ENCODE results near the gene ECT2L.
A peak's percentile ranks its signal among the peaks of the same experiment; 100 is the strongest.

ECT2L gene, protein sequence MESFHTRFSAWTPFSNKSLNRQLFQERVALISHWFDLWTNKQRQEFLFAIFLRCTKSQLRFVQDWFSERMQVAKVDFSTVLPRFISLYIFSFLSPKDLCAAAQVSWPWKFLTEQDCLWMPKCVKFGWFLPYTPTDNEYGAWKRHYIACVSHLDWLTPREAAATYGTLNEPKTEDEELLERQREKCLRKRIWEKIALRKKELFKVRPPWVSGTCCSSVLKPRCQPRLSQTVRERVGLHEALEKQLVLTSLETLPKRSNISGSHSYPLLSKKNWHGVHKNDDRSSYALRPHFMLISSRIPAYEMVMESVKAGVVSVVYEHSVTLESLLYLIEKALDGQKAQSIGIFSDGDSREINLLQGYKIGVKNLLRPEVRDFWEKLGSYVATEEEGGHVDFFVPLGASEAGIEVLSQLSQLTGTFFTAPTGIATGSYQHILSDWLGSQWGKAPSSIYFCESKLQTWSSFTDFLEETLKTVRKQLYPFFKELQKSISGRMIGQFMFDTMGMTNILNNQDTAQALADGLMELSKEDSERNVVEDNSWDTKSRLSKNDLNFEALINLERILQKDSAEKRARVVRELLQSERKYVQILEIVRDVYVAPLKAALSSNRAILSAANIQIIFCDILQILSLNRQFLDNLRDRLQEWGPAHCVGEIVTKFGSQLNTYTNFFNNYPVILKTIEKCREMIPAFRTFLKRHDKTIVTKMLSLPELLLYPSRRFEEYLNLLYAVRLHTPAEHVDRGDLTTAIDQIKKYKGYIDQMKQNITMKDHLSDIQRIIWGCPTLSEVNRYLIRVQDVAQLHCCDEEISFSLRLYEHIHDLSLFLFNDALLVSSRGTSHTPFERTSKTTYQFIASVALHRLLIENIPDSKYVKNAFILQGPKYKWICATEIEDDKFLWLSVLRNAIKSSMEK

GRCh38 chr6:138795809-138796603, at the start of gene ECT2L:
TSS of gene ECT2L (plus strand) at chr6:138796087. CDS start at chr6:138813275, 17,188 bp downstream.
- DNase-seq (ENCODE audit: low read depth) = no peak

- DNase-seq (ENCODE audit: low read depth) = no peak
Measured at GRCh38 chr6:138752017-138752416, 43.9 kb upstream of the ECT2L start.

DNA sequence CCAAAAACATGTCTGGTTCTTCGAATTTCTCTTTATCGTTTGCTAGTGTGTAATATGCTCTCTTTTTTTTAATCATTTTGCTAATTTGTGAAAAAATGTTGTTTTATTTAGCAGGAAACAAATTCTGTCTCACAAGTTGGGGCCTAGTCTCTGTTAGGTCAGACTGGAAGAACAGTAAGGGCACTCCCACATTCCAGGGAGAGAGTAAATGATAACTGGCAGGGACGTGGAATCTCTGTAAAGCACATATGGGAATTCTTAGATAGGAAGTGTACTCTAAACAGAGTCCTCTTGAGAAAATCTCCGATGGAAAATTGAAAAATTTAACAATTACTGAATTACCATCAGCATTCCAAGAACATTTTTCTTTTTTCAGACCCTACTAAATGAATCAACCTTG, 38.8 kb upstream of the ECT2L start:
- no peak for DNase-seq (ENCODE audit: low read depth)

GRCh38 chr6:138765896-138766655, 29.8 kb upstream of the ECT2L start:
- DNase-seq (ENCODE audit: low read depth) = peak; percentile 6

DNA sequence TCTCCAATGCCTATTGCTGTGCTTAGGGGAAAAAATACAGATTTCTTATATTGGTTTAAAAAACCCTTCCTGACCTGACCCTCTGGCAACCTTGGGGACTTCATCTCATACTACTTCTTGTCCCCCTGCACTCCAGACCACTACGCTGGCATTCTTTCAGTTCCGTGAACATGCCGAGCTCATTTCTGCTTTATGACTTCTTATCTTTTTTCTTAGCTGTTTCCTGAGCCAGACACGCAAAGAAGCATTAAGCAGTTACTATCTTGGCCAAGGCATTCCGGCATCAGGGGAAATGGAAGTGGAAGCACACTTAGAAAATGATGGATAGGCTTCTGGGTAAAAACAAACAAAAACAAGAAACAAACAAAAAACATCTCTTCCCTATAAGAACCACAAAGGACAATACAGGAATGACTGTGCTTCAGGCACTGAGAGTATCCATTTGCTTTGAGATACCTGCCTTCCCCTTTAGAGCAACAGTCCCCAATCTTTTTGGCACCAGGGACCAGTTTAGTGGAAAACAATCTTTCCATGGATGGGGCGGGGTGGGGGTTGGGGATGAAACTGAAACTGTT, 26.7 kb upstream of the ECT2L start:
- no peak for DNase-seq (ENCODE audit: low read depth)

GRCh38 chr6:138772596-138773176, 23.2 kb upstream of the ECT2L start:
- DNase-seq (ENCODE audit: low read depth) = no peak

- peak; percentile 94 for DNase-seq (ENCODE audit: low read depth)
Measured at GRCh38 chr6:138773177-138774091, 22.5 kb upstream of the ECT2L start, which contains the start of gene CCDC28A. TSS of gene CCDC28A (plus strand) at chr6:138773769. CDS start at chr6:138776121, 2,352 bp downstream.

DNA sequence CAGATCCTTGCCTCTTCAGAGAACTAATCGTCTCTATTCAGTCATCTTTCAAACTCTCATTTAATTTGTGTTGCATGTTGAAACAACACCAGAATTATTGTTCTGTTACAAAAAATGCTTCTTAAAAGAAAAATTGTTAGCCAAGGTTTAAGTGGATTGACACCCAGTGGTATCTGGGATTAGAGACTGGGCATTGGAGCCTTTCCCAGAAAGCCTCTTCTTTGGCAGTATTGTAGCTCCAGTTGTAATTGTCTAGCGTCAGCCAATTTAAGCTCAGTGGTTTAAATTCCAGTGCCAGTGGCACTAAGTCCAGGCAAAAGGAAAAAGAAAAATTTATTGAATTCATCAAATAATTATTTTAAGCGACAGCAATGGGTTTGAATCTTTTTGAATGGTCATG, 21.5 kb upstream of the ECT2L start:
- DNase-seq (ENCODE audit: low read depth) = no peak

DNA sequence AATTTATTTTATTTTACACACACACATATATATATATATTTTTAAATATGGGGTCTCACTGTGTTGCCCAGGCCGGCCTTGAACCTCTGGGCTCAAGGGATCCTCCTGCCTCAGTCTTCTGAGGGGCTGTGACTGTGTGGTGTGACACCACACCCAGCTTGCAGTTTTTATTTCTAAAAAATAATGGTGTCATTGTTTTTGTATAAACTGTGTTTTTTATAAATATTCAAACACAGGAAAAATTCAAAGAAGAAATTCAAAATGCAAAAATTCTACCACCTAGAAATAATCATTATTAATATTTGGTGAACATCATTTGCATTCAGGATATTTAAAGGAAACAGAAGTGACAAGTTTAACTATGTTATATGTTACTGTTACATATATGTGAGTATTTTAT, 19.2 kb upstream of the ECT2L start:
- no peak for DNase-seq (ENCODE audit: low read depth)

DNA sequence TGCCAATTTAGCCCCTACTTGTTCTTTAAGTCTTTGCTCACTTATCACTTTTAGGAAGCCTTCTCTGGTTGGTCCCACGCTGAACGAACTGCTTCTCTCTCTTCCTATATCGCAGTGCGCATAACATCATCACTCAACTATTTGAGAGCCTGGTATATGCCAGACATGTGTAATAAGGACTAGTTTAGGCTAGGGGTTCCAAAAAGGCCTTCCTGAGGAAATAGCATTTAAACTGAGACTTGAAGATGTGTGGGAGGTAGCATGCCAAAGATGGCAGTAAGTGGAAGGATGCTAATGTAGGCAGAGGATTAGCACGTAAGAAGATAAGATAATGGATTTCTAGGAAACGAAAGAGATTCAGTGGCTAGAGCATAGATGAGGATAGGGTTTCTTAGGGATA, 17.6 kb upstream of the ECT2L start:
- DNase-seq (ENCODE audit: low read depth) = no peak

GRCh38 chr6:138782243-138782642, 13.6 kb upstream of the ECT2L start:
- DNase-seq (ENCODE audit: low read depth) = no peak

- DNase-seq (ENCODE audit: low read depth) = no peak
Measured at GRCh38 chr6:138785079-138785478, 10.8 kb upstream of the ECT2L start.

GRCh38 chr6:138785980-138786379, 9.9 kb upstream of the ECT2L start:
- no peak for DNase-seq (ENCODE audit: low read depth)

GRCh38 chr6:138787138-138787537, 8.7 kb upstream of the ECT2L start:
- DNase-seq (ENCODE audit: low read depth) = no peak

- no peak for DNase-seq (ENCODE audit: low read depth)
Measured at GRCh38 chr6:138796771-138797170, 884 bp downstream of the ECT2L start.

GRCh38 chr6:138797806-138798446, 2.0 kb downstream of the ECT2L start:
- no peak for DNase-seq (ENCODE audit: low read depth)

DNA sequence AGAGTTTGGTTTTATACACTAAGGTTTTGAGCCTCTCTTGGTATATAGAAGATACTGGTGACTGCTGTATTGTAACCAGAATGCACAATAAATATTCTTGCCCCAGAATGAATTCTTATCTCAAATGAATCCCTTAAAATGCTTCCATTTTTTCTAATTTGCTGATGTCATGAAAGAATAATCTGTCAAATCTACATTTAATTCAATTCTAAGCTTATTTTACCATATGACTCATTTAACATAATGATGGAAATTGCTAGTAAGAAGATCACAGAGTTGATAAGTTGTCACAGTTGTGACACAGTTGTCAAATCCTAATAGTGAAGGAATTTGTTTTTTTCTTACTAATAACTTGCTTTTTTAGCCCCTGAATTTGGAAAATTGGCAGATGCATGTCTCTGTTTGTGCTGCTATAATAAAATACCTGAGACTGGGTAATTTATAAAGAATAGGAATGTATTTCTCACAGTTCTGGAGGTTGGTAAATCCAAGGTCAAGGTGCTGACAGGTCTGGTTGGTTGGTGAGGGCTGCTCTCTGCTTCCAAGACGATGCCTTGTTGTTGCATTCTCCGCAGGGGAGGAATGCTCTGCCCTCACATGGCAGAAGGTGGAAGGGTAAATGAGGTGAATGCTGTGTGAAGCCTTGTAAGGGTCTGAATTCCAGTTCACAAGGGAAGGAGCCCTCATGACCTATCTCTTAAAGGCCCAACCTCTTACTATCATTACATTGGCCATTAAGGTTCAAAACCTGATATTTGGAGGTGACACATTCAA, 4.7 kb downstream of the ECT2L start:
- no peak for DNase-seq (ENCODE audit: low read depth)

- no peak for DNase-seq (ENCODE audit: low read depth)
Measured at GRCh38 chr6:138803331-138803730, 7.4 kb downstream of the ECT2L start.
